ENCODE data around the gene CYP4F11. TPM values are rescaled to one million over a fixed set of nuclear protein-coding genes. Genes with fewer than 3 reads are reported as not detected.
"Not testable (repeated sequence)": the region's sequence is repeated elsewhere in the genome, so short reads cannot be mapped to it uniquely, and the experiment has no call there.

CYP4F11 gene
- total RNA-seq, 2 experiments from 2014 or later: not detected

GRCh38 chr19:15885919-15886318 is 48.4 kb downstream of the CYP4F11 start:
- Mint-ChIP-seq H3K4me1 (no peaks in the 10 kb centered on the region), H3K27ac (no peak overlapping the region), H3K36me3 (no peaks in the 10 kb centered on the region), H3K4me3 (no peak overlapping the region), H3K9me3 (ENCODE audit: low read depth) (no peaks in the 10 kb centered on the region), H3K27me3 (peaks cover 15% of the 10 kb centered on the region)
- ATAC-seq (no peak), DNase-seq (no peak)
- CTCF ChIA-PET: no interaction called here

- Mint-ChIP-seq H3K9me3 (ENCODE audit: low read depth) (no peaks in the 10 kb centered on the region), H3K4me1 (no peaks in the 10 kb centered on the region), H3K4me3 (no peak overlapping the region), H3K27me3 (peaks cover 15% of the 10 kb centered on the region), H3K36me3 (no peaks in the 10 kb centered on the region), H3K27ac (no peak overlapping the region)
- CTCF ChIA-PET: no interaction called here
- DNase-seq: no peak
- no peak for ATAC-seq
Measured at GRCh38 chr19:15885167-15885566, 49.2 kb downstream of the CYP4F11 start.

GRCh38 chr19:15883329-15883728 is 51.0 kb downstream of the CYP4F11 start:
- H3K36me3 Mint-ChIP-seq; H3K4me1 Mint-ChIP-seq; H3K27ac Mint-ChIP-seq; H3K4me3 Mint-ChIP-seq; DNase-seq; H3K9me3 Mint-ChIP-seq (ENCODE audit: low read depth); ATAC-seq: not testable (repeated sequence)
- CTCF ChIA-PET: interaction anchor here (0.9 kb wide), 1 partner anchor 14 kb away, joined by 3 read pairs; no protein-coding TSS in a partner anchor
- H3K27me3 Mint-ChIP-seq: peaks cover 20% of the 10 kb centered on the region

- Mint-ChIP-seq H3K36me3 (no peaks in the 10 kb centered on the region), H3K4me3 (no peak overlapping the region), H3K4me1 (peaks cover 11% of the 10 kb centered on the region), H3K27ac (no peak overlapping the region), H3K9me3 (ENCODE audit: low read depth) (no peaks in the 10 kb centered on the region), H3K27me3 (peaks cover 28% of the 10 kb centered on the region)
- CTCF ChIA-PET: interaction anchor here (0.6 to 1.2 kb wide), 3 partner anchors 10 to 245 kb away, joined by 3 read pairs; no protein-coding TSS in a partner anchor
- DNase-seq (no peak), ATAC-seq (no peak)
Measured at GRCh38 chr19:15874821-15875474, 59.4 kb downstream of the CYP4F11 start.

- peaks cover 26% of the 10 kb centered on the region for H3K27me3 Mint-ChIP-seq
- not testable (repeated sequence) for ATAC-seq, H3K27ac Mint-ChIP-seq
Measured at GRCh38 chr19:15873771-15874170, 60.6 kb downstream of the CYP4F11 start.

GRCh38 chr19:15871570-15871969 is 62.8 kb downstream of the CYP4F11 start:
- Mint-ChIP-seq H3K4me1 (peaks cover 11% of the 10 kb centered on the region), H3K4me3 (no peak overlapping the region), H3K27ac (no peak overlapping the region), H3K36me3 (no peaks in the 10 kb centered on the region), H3K9me3 (ENCODE audit: low read depth) (no peaks in the 10 kb centered on the region), H3K27me3 (peaks cover 22% of the 10 kb centered on the region)
- CTCF ChIA-PET: interaction anchor here (0.8 kb wide), 1 partner anchor 242 kb away, joined by 3 read pairs; no protein-coding TSS in a partner anchor
- DNase-seq: peak; percentile 62
- peak; percentile 76 for ATAC-seq

More at GRCh38 chr19:15873771-15874170, 60.6 kb downstream of the CYP4F11 start:
- H3K36me3 Mint-ChIP-seq; H3K9me3 Mint-ChIP-seq (ENCODE audit: low read depth); DNase-seq; H3K4me3 Mint-ChIP-seq; CTCF ChIA-PET: not testable (repeated sequence)
- H3K4me1 Mint-ChIP-seq: peaks cover 11% of the 10 kb centered on the region

- no peak overlapping the region for H3K4me3 Mint-ChIP-seq
- H3K36me3 Mint-ChIP-seq: no peaks in the 10 kb centered on the region
- CTCF ChIA-PET: interaction anchor here (0.7 to 1.7 kb wide), 7 partner anchors 9 to 636 kb away, joined by 3 to 6 read pairs (median 3); no protein-coding TSS in a partner anchor
- peaks cover 11% of the 10 kb centered on the region for H3K27me3 Mint-ChIP-seq
- DNase-seq (no peak), ATAC-seq (no peak)
- H3K27ac Mint-ChIP-seq: no peak overlapping the region
- H3K9me3 Mint-ChIP-seq (ENCODE audit: low read depth): no peaks in the 10 kb centered on the region
- peaks cover 11% of the 10 kb centered on the region for H3K4me1 Mint-ChIP-seq
Measured at GRCh38 chr19:15869873-15870272, 64.5 kb downstream of the CYP4F11 start.

GRCh38 chr19:15869109-15869555 is 65.2 kb downstream of the CYP4F11 start:
- Mint-ChIP-seq H3K4me3 (no peak overlapping the region), H3K27ac (no peak overlapping the region), H3K9me3 (ENCODE audit: low read depth) (no peaks in the 10 kb centered on the region), H3K27me3 (peaks cover 6% of the 10 kb centered on the region), H3K4me1 (peaks cover 11% of the 10 kb centered on the region), H3K36me3 (no peaks in the 10 kb centered on the region)
- ATAC-seq (peak; percentile 51), DNase-seq (no peak)
- CTCF ChIA-PET: interaction anchor here (0.7 to 1.7 kb wide), 5 partner anchors 14 to 240 kb away, joined by 3 to 6 read pairs (median 4); no protein-coding TSS in a partner anchor

GRCh38 chr19:15866636-15867035 is 67.7 kb downstream of the CYP4F11 start:
- ATAC-seq: no peak
- H3K36me3 Mint-ChIP-seq: no peaks in the 10 kb centered on the region
- no peaks in the 10 kb centered on the region for H3K9me3 Mint-ChIP-seq (ENCODE audit: low read depth)
- no peak overlapping the region for H3K27ac Mint-ChIP-seq
- CTCF ChIA-PET: no interaction called here
- H3K4me3 Mint-ChIP-seq: no peak overlapping the region
- no peaks in the 10 kb centered on the region for H3K27me3 Mint-ChIP-seq
- no peak for DNase-seq
- H3K4me1 Mint-ChIP-seq: peaks cover 8% of the 10 kb centered on the region

GRCh38 chr19:15864824-15865223 is 69.5 kb downstream of the CYP4F11 start:
- no peak overlapping the region for H3K4me3 Mint-ChIP-seq
- no peaks in the 10 kb centered on the region for H3K9me3 Mint-ChIP-seq (ENCODE audit: low read depth)
- no peak for DNase-seq
- H3K27ac Mint-ChIP-seq: no peak overlapping the region
- no peaks in the 10 kb centered on the region for H3K36me3 Mint-ChIP-seq
- CTCF ChIA-PET: interaction anchor here (0.7 to 0.9 kb wide), 2 partner anchors 10 to 235 kb away, joined by 3 read pairs; no protein-coding TSS in a partner anchor
- H3K27me3 Mint-ChIP-seq: no peaks in the 10 kb centered on the region
- no peak for ATAC-seq
- no peaks in the 10 kb centered on the region for H3K4me1 Mint-ChIP-seq

GRCh38 chr19:15863272-15863671 is 71.1 kb downstream of the CYP4F11 start:
- ATAC-seq (no peak), DNase-seq (no peak)
- H3K36me3 Mint-ChIP-seq: no peaks in the 10 kb centered on the region
- H3K4me3 Mint-ChIP-seq: no peak overlapping the region
- no peaks in the 10 kb centered on the region for H3K4me1 Mint-ChIP-seq
- H3K9me3 Mint-ChIP-seq (ENCODE audit: low read depth): no peaks in the 10 kb centered on the region
- CTCF ChIA-PET: no interaction called here
- H3K27me3 Mint-ChIP-seq: no peaks in the 10 kb centered on the region
- no peak overlapping the region for H3K27ac Mint-ChIP-seq

- ATAC-seq: no peak
- DNase-seq: no peak
- Mint-ChIP-seq H3K4me1 (no peaks in the 10 kb centered on the region), H3K27ac (no peak overlapping the region), H3K36me3 (no peaks in the 10 kb centered on the region), H3K27me3 (no peaks in the 10 kb centered on the region), H3K9me3 (ENCODE audit: low read depth) (no peaks in the 10 kb centered on the region), H3K4me3 (no peak overlapping the region)
- CTCF ChIA-PET: no interaction called here
Measured at GRCh38 chr19:15862444-15862843, 71.9 kb downstream of the CYP4F11 start.

Measured in activated CD8-positive, alpha-beta memory T cell treated with anti-CD3 and anti-CD28 coated beads, Interleukin-2, amount 10 ng/mL, durations not matched to agents 7 days and 5 days (primary cell).